HepG2 (cell line): Measurements from ENCODE around the gene SLC25A10. TPM values are rescaled to one million over a fixed set of nuclear protein-coding genes. Genes with fewer than 3 reads are reported as not detected.

Experiments used
- CCAR2 ChIP-seq: fragments of 200-400 bp; formaldehyde crosslinking; optimal IDR thresholded peaks from 2 replicates; pipeline ENCODE3; 2018; ENCODE audit warnings: low read depth, mild to moderate bottlenecking, low read length, moderate library complexity
- CSRNP2 ChIP-seq: sonication (generic); formaldehyde crosslinking; conservative IDR thresholded peaks from 2 replicates; pipeline ENCODE4 v1.8.0; 2022; ENCODE audit warnings: low read depth, missing genetic modification reagents
- NFATC3 ChIP-seq: sonication (generic); formaldehyde crosslinking; IDR thresholded peaks from 2 replicates; pipeline ENCODE4 v1.5.1; 2020; ENCODE audit warnings: mild to moderate bottlenecking, missing genetic modification reagents
- PLSCR1 ChIP-seq: sonication (generic); formaldehyde crosslinking; IDR thresholded peaks from 2 replicates; pipeline ENCODE4 v1.5.0; 2020; ENCODE audit warnings: missing genetic modification reagents, mild to moderate bottlenecking, borderline replicate concordance
- POGZ ChIP-seq: sonication (generic); formaldehyde crosslinking; IDR thresholded peaks from 2 replicates; pipeline ENCODE4 v1.4.0; 2020; ENCODE audit warnings: mild to moderate bottlenecking, missing genetic modification reagents
- PRDM15 ChIP-seq: sonication (generic); formaldehyde crosslinking; IDR thresholded peaks from 2 replicates; pipeline ENCODE4 v1.4.0; 2020; ENCODE audit warnings: missing genetic modification reagents
- SCMH1 ChIP-seq: sonication (generic); formaldehyde crosslinking; IDR thresholded peaks from 2 replicates; pipeline ENCODE4 v1.9.0; 2021; ENCODE audit warnings: missing genetic modification reagents, mild to moderate bottlenecking, borderline replicate concordance
- ZBTB10 ChIP-seq: sonication (generic); formaldehyde crosslinking; IDR thresholded peaks from 2 replicates; pipeline ENCODE4 v1.4.0; 2020; ENCODE audit warnings: missing genetic modification reagents, borderline replicate concordance
- ZBTB14 ChIP-seq: sonication (generic); formaldehyde crosslinking; IDR thresholded peaks from 2 replicates; pipeline ENCODE4 v1.4.0; 2020; ENCODE audit warnings: missing genetic modification reagents
- ZNF484 ChIP-seq: sonication (generic); formaldehyde crosslinking; IDR thresholded peaks from 2 replicates; pipeline ENCODE4 v1.5.1; 2020; ENCODE audit warnings: mild to moderate bottlenecking, low read depth, missing genetic modification reagents, borderline replicate concordance
- ZNF709 ChIP-seq: sonication (generic); formaldehyde crosslinking; IDR thresholded peaks from 2 replicates; pipeline ENCODE4 v1.5.0; 2020; ENCODE audit warnings: mild to moderate bottlenecking, missing genetic modification reagents
- polyA plus RNA-seq, 8 experiments: library from polyadenylated mRNA; depleted of rRNA in 3 of 8; stranded (reverse) in 7 of 8; unstranded in 1 of 8; fragments of >200 nt; fragmentation: Illumina TruSeq in 4 of 8; extraction: Trizol in 4 of 8; gene quantifications; 2 replicates each; pipeline versions ENCODE4 v1.2.1 to v1.2.3, GENCODE V29; 2011 to 2016; ENCODE audit warnings: low read depth in 4 of 8, missing spikeins in 1 of 8, mixed read lengths in 1 of 8; ENCODE audit not compliant: insufficient read depth in 1 of 8
- total RNA-seq, 5 experiments: library from RNA; depleted of rRNA; stranded (reverse); fragments of >200 nt; fragmentation: Illumina TruSeq; extraction: Trizol; gene quantifications; 2 replicates each; pipeline ENCODE4 v1.2.3, GENCODE V29; 2016; ENCODE audit warnings: low read depth in 1 of 5

The SLC25A10 gene
- total and polyA plus RNA-seq, 2 of the 13 experiments (the other 11 are each of a cell fraction or from before 2014, with no cell fraction given) = 46.5 to 140 TPM

- TF ChIP-seq PRDM15 (CRISPR knock-in tag) (no peak), ZNF709 (CRISPR knock-in tag) (peak; percentile 91), SCMH1 (CRISPR knock-in tag) (no peak), ZNF484 (CRISPR knock-in tag) (0 out of 2 replicates have a peak, but pooled peaks have one; percentile 86), ZBTB10 (peak; percentile 12; the same call in 1 of the 2 replicates), NFATC3 (CRISPR knock-in tag) (no peak; the same call in 1 of the 2 replicates), ZBTB14 (CRISPR knock-in tag) (peak; percentile 90), CCAR2 (no peak), PLSCR1 (CRISPR knock-in tag) (no peak), POGZ (CRISPR knock-in tag) (peak; percentile 58; the same call in 1 of the 2 replicates), CSRNP2 (CRISPR knock-in tag) (0 out of 2 replicates have a peak, but pooled peaks have one; percentile 43)
Observed at GRCh38 chr17:81713556-81714411, 1.7 kb downstream of the SLC25A10 start (continued).
